Measurements from ENCODE around the gene MYL12A. TPM values are rescaled to one million over a fixed set of nuclear protein-coding genes. Genes with fewer than 3 reads are reported as not detected.
"Not testable (repeated sequence)": the region's sequence is repeated elsewhere in the genome, so short reads cannot be mapped to it uniquely, and the experiment has no call there.

MYL12A gene
- 100 to 1,000 TPM; 441 to 765 (median 616) TPM for polyA plus RNA-seq (ENCODE audit: insufficient read length in 12 of 12)
- long read RNA-seq, donor 1, transcript MYL12A-201 (4 exons, 1,229 nt), result major isoform, 200 of 419 reads
- long read RNA-seq, donor 1, partial matches to known transcripts, result 209 of 419 reads
- long read RNA-seq, donor 1, other reads (novel, unspliced or antisense), result 0 of 419 reads
- long read RNA-seq, donor 2, transcript MYL12A-207 (4 exons, 947 nt), result minor isoform, 6 of 883 reads
- long read RNA-seq, donor 2, transcript MYL12A-202 (4 exons, 899 nt), result minor isoform, 125 of 883 reads
- long read RNA-seq, donor 2, transcript MYL12A-208 (2 exons, 565 nt), result minor isoform, 5 of 883 reads
- long read RNA-seq, donor 2, transcript MYL12A-201 (4 exons, 1,229 nt), result major isoform, 479 of 883 reads
- long read RNA-seq, donor 2, partial matches to known transcripts, result 268 of 883 reads
- long read RNA-seq, donor 2, other reads (novel, unspliced or antisense), result 0 of 883 reads
- long read RNA-seq, donor 3, transcript MYL12A-201 (4 exons, 1,229 nt), result major isoform, 137 of 184 reads
- long read RNA-seq, donor 3, transcript MYL12A-202 (4 exons, 899 nt), result minor isoform, 16 of 184 reads
- long read RNA-seq, donor 3, partial matches to known transcripts, result 25 of 184 reads
- long read RNA-seq, donor 3, other reads (novel, unspliced or antisense), result 0 of 184 reads
- long read RNA-seq, donor 4, transcript MYL12A-201 (4 exons, 1,229 nt), result major isoform, 140 of 243 reads
- long read RNA-seq, donor 4, transcript MYL12A-202 (4 exons, 899 nt), result minor isoform, 74 of 243 reads
- long read RNA-seq, donor 4, partial matches to known transcripts, result 21 of 243 reads
- long read RNA-seq, donor 4, other reads (novel, unspliced or antisense), result 0 of 243 reads
- long read RNA-seq, donor 5, transcript MYL12A-201 (4 exons, 1,229 nt), result major isoform, 418 of 564 reads
- long read RNA-seq, donor 5, transcript MYL12A-212 (1 exons, 738 nt), result minor isoform, 8 of 564 reads
- long read RNA-seq, donor 5, transcript MYL12A-202 (4 exons, 899 nt), result minor isoform, 64 of 564 reads
- long read RNA-seq, donor 5, transcript MYL12A-207 (4 exons, 947 nt), result minor isoform, 9 of 564 reads
- long read RNA-seq, donor 5, partial matches to known transcripts, result 56 of 564 reads
- long read RNA-seq, donor 5, other reads (novel, unspliced or antisense), result 0 of 564 reads
- long read RNA-seq, donor 6, transcript MYL12A-207 (4 exons, 947 nt), result minor isoform, 6 of 392 reads
- long read RNA-seq, donor 6, transcript MYL12A-202 (4 exons, 899 nt), result minor isoform, 113 of 392 reads
- long read RNA-seq, donor 6, transcript MYL12A-212 (1 exons, 738 nt), result minor isoform, 7 of 392 reads
- long read RNA-seq, donor 6, transcript MYL12A-201 (4 exons, 1,229 nt), result major isoform, 221 of 392 reads
- long read RNA-seq, donor 6, partial matches to known transcripts, result 41 of 392 reads
- long read RNA-seq, donor 6, other reads (novel, unspliced or antisense), result 0 of 392 reads
- long read RNA-seq, donor 7, transcript MYL12A-201 (4 exons, 1,229 nt), result major isoform, 166 of 232 reads
- long read RNA-seq, donor 7, transcript MYL12A-202 (4 exons, 899 nt), result minor isoform, 31 of 232 reads
- long read RNA-seq, donor 7, transcript MYL12A-207 (4 exons, 947 nt), result minor isoform, 5 of 232 reads
- long read RNA-seq, donor 7, partial matches to known transcripts, result 27 of 232 reads
- long read RNA-seq, donor 7, other reads (novel, unspliced or antisense), result 0 of 232 reads
- long read RNA-seq, donor 8, transcript MYL12A-207 (4 exons, 947 nt), result minor isoform, 12 of 472 reads
- long read RNA-seq, donor 8, transcript MYL12A-212 (1 exons, 738 nt), result minor isoform, 8 of 472 reads
- long read RNA-seq, donor 8, transcript MYL12A-202 (4 exons, 899 nt), result minor isoform, 48 of 472 reads
- long read RNA-seq, donor 8, transcript MYL12A-201 (4 exons, 1,229 nt), result major isoform, 343 of 472 reads
- long read RNA-seq, donor 8, partial matches to known transcripts, result 46 of 472 reads
- long read RNA-seq, donor 8, other reads (novel, unspliced or antisense), result 8 of 472 reads
- long read RNA-seq, donor 9, transcript MYL12A-202 (4 exons, 899 nt), result minor isoform, 15 of 177 reads
- long read RNA-seq, donor 9, transcript MYL12A-207 (4 exons, 947 nt), result minor isoform, 5 of 177 reads
- long read RNA-seq, donor 9, transcript MYL12A-201 (4 exons, 1,229 nt), result major isoform, 144 of 177 reads
- long read RNA-seq, donor 9, partial matches to known transcripts, result 9 of 177 reads
- long read RNA-seq, donor 9, other reads (novel, unspliced or antisense), result 0 of 177 reads
- long read RNA-seq, donor 10, transcript MYL12A-201 (4 exons, 1,229 nt), result major isoform, 280 of 388 reads
- long read RNA-seq, donor 10, transcript MYL12A-202 (4 exons, 899 nt), result minor isoform, 50 of 388 reads
- long read RNA-seq, donor 10, partial matches to known transcripts, result 45 of 388 reads
- long read RNA-seq, donor 10, other reads (novel, unspliced or antisense), result 0 of 388 reads
- long read RNA-seq, donor 11, transcript MYL12A-212 (1 exons, 738 nt), result minor isoform, 9 of 563 reads
- long read RNA-seq, donor 11, transcript MYL12A-207 (4 exons, 947 nt), result minor isoform, 6 of 563 reads
- long read RNA-seq, donor 11, transcript MYL12A-202 (4 exons, 899 nt), result minor isoform, 136 of 563 reads
- long read RNA-seq, donor 11, transcript MYL12A-201 (4 exons, 1,229 nt), result major isoform, 360 of 563 reads
- long read RNA-seq, donor 11, partial matches to known transcripts, result 45 of 563 reads
- long read RNA-seq, donor 11, other reads (novel, unspliced or antisense), result 0 of 563 reads

DNA sequence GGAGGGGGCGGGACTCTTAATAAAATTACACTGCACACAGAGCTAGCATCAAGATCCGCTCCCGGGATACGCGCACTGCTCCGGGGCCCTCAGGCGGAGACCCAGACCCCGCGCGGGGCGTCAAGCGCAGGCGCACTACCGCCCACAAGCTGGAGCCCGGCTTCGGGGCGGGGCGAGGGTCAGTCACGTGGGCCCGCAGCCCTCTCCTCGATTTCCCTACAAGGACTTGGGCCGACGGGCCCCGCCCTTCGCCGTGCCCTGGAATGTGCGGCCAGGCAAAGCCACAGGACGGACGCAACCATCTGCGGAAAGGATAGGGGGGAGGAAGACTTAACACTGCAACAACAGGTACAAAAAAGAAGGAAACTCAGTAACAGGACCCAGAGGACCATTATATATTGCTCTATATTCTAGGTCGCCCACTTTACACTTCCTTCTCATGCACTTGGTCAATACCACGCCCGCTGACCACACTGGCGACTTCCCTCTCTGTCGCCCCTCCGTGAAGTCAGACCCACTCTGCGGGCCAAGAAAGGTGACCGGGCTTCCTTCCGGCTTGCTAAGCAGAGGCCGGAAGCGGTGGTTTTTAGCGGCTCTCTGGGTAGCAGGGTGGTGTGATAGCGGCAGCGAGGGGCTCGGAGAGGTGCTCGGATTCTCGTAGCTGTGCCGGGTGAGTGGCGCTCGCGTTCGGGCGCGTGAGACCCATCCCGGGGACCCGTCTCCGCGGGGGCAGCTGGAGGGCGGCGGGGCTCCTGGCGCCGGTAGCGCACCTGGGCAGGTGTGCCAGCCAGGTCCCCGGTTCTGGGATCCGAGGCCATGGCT is at the start of gene MYL12A:
TSS of gene MYL12A (plus strand) at position 562 of the 822 bp plus-strand sequence. CDS start 5,447 bp downstream, outside the sequence.
- peak; percentile 98 for DNase-seq

DNA sequence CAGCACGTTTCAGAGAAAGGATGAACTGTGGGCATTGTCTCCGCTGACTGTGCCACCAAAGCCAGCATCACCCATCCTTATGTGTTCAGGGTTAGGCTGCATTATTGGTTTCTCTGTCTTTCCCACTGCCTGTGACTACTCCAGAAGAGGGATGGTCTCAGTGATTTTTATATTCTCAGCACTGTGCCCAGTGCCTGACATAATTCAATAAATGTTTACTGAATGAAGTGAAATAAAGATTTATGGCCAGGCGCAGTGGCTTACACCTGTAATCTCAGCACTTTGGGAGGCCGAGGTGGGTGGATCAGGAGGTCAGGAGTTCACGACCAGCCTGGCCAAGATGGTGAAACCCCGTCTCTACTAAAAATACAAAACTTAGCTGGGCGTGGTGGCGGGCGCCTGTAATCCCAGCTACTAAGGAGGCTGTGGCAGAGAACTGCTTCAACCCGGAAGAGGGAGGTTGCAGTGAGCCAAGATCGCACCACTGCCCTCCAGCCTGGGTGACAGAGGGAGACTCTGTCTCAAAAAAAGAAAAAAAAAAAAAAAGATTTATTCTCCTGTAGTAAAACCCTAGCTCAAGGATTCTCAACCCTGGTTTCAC is 49.2 kb upstream of the MYL12A start:
- DNase-seq, result not testable (repeated sequence)

DNA sequence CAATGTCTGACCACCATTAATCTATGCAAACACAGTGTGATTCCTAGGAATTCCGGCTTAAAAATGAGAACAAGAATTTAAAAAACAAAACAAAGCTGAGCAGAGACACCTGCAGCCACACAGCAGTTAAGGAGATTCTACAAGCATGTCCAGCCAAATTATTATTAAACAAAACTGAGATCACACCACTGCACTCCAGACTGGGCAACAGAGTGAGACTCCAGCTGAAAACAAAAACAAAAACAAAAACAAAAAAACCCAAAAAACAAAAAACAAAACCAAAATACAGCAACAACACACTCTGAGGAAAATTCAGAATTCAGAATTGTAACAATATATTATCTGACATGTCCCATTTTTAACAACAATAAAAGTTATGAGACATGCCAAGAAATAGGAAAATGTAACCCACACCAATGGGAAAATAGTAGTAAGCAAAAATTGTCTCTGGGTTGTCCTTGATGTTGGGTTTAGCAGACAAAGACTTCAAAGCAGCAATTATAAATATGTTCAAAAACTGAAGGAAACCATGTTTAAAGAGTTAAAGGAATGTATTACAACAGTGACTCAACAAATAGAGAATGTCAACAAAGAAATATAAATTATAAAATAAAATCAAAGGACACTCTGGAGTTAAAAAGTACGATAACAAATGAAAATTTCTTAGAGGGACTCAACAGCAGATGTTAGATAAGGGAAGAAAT is 47.5 kb upstream of the MYL12A start:
- DNase-seq, result no peak

DNA sequence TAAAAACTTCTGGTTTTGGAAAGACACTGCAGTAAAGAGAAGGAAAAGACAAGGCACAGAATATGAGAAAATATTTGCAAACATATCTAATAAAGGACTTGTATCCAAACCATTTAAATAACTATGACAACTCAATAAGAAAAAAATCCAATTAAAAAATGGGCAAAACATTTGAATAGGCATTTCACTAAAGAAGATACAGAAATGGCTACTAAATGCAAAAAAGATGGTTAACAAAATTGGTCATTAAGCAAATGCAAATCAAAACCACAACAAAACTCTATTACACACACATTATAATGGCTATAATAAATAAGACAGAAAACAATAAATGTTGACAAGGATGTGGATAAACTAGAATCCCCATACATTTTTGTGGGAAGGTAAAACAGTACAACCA is 42.4 kb upstream of the MYL12A start:
- no peak for DNase-seq

DNA sequence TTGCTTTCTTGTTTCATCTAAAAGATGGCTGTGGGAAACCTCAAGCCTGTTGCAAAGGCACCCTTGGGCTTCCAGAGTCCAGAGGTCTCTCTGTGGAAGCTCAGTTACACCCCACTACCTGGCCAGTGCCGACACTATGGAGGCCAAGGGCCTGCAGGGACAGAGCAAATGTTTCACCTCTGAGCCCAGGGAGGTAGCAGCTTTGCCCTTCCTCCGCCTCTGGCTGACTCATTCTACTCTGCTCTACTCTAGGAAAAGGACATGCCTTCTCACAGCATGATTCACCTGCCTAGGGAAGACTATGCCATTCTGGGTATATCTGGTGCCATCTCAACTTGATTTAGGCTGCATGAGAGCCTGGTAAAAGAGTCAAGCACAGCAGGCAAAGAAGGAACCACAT is 40.0 kb upstream of the MYL12A start:
- no peak for DNase-seq

DNA sequence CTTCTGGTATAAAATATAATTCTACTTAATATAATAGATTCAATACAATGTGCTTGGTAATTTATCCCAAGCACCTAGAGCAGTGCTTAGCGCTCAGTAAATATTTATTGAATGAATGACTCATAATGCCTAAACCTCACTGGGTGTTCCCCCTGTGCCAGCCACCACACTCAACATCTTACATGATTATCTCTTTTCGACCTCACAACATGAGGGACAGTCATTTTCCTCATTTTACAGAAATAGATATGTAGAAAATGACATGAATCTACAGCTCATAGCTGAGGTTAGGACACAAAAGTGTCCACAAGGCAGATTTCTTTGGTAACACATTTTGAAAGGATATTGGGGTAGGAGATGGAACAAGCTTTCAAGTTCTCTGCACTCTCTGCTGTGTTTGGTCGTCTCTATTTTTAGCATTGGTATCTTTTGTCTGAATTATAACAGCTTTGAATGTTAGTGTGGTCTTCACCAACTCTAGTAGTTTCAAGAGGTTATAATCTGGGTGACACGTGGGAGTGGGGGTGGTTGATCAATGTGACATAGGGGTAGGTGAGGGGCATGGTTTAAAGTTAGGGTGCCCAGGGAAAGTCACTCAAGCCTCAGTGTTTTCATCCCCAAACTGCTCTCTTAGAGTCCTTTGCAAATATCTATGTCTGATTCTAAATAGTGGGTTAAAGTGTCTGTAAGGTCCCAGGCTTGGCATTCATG is 37.6 kb upstream of the MYL12A start:
- DNase-seq, result no peak

DNA sequence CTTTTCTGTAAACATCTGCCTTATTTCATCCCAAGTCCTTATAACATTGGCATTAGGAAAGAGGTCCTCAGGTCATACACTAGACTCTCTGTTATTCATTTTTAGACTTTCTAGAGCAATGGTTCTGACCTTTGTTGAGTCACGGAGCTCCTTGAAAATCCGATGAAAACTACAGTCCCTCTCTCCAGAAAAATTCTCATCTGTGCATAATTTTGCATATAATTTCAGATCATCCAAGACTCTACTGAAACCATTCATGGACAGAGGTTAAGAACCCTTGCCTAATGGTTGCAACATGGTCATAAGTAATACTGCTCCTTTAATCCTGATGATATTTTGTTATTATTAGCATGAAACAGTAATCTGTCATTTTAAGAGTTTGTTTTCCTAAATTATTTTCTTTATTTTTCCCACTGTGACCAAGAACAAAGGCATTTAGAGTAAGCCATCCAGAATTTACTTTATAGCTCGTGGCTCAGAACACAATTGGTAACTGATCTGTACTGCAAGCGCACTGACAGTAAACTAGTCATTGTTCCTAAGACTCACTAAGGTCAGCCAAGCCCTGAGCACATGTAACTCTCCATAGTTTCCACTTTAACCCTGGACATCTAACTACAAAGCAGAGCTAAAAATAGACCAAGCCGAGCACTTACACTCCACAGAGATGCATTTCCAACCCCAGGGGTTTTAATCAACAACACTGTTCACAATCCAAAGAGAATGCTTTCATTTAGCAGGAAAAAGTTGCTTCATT is 36.2 kb upstream of the MYL12A start:
- no peak for DNase-seq

DNA sequence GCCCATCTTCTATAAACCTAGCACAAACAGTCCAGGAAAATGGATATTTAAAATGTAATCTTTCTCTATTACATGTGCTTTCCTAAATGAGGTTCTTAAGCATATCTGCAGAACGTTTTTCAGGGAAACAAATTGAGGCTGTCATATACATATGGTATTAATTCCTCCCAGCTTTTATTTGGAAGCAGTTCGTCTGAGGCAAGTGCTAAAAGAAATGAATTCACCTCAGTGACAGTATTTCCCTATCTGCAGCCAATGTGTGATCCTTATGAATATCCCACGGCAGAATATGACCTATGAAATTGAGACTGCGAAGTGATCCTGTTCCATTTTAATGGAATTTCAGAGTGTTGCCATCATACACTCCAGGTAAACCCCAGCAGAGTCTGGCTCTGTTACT is 34.9 kb upstream of the MYL12A start:
- no peak for DNase-seq

DNA sequence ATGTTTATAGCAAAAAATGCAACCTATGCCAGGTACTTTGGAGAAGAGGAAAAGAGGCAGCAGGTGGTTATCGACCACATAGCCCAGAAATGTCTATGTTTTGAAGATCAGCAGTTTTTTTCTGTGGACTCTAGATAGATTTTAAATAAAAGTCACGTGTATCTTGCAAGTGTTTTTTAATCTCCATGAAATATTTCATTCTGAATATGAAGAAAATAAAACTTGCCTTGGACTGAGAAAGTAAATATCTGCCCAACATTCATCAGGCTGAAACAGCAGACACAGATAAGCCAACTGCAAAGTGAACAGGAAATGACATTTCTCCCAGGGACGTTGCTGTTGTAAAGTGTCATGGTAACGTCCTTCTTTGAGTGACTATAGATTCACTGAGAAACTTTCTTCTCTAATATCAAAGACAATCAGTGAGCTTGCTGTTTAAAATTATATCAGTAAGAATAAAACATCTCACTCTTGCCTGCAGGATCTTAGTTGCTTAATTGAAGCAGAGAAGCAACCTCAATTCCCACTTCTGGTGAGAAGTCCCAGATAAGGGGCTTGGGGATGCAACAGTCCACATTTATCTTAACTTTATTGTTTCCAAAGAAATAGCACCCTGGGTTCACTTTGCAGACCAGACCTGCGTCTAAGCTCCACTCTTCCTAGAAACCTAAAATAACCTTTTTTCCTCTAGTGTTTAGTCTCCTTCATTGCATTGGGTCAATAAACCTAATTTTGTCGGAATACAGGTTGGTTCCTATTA is 34.1 kb upstream of the MYL12A start:
- DNase-seq, result no peak

DNA sequence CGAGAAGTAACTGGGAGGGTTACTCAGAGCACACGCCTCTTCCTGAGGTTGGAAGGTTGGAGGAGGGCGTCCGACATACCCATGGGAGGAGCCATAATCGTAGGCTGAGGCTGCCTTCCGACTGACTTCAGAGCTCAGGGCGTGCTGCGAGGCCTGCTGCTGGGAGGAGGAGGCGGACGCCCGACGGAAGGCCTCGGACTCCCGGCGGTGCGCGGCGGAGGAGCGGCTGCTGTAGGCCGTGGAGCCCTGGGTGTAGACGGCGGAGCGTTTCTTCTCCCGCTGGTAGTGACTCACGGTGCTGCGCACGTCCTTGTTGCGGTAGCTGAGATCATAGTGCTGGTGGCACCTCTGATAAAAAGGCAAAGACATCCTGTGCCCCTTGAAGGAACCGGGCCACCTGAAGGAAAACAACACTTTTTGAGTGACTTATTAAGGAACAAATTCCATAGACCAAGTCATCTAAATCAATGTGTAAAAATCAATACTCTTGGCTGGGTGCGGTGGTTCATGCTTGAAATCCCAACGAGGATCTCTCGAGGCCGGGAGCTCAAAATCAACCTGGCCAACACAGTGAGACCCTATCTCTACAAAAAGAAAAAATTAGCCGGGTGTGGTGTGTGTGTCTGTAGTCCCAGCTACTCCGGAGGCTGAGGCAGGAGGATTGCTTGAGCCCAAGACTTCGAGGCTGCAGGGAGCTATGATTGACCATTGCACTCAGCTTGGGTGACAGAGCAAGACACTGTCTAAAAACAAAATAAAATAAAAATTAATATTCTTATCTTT is 32.6 kb upstream of the MYL12A start:
- no peak for DNase-seq

DNA sequence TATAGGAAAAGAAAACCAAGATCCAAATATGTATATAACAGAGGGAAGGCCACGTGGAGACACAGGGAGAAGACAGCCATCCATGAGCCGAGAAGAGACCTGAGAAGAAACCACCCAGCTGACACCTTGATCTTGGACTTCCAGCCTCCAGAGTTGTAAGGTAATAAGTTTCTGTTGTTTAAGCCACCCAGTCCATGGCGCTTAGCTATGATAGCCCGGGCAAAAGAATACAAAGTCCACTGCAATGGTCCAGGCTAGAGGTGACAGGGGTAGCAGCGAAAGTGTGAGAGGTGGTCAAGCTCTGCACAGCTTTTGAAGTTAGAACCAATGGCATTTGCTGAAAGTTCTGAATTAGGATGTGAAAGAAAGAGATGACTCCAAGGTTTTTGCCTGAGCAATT is 30.6 kb upstream of the MYL12A start:
- no peak for DNase-seq

DNA sequence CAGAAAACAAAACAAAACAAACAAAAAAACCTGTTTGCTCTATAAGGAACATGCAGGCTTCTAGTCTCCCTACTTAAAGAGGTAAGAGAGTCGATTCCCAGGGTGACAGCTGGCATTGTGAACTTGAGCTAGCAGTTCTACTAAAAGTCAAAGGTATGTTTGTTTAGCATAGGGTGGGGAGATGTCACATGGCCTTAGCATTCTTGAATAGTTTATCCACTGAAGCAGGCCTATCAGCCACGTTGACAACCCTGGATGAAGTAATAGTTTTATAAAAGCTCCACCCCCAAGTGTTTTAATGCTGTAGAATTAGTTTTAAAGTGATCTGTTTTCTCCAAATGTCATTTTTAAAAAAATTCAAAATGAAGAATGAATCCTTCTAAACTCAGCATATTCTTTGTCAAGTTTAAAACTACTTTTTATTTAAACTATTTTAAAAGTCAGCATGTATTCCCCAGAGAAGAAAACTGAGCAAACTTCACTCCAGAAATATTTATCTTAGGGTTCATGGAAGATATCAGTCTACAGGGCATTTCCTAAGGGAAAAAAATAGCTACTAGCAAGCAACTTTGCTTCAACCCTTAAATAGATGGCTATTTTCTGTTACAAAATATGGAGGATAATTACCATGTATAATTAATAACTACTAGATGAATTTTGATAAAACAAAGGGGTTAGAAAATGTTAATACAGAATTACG is 29.5 kb upstream of the MYL12A start:
- DNase-seq, result no peak

DNA sequence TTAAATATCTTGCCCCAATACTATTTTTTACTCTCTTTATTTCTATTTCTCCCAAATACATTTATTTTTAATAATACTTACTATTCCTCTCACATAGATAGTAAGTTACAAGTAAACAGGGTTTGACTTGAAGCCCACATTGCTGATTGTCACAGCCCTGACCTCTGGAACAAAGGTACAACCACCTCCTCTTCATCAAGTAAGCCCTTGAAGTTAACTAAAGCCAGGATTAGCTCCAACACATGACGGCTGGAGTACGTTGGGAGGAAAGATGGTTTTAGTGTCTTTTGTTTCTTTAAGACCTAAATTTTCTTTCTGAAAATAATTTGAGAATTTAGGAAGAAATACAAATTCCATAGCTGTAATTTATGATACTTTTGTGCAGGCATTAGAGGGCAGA is 28.8 kb upstream of the MYL12A start:
- no peak for DNase-seq

All from muscle of arm (tissue), 14 donors.